ENCODE data around the gene SRSF6. TPM values are rescaled to one million over a fixed set of nuclear protein-coding genes. Genes with fewer than 3 reads are reported as not detected.
"Not testable (repeated sequence)": the region's sequence is repeated elsewhere in the genome, so short reads cannot be mapped to it uniquely, and the experiment has no call there.

Gene SRSF6
- total RNA-seq, 1 donor from 2014 or later = 284 TPM

DNA sequence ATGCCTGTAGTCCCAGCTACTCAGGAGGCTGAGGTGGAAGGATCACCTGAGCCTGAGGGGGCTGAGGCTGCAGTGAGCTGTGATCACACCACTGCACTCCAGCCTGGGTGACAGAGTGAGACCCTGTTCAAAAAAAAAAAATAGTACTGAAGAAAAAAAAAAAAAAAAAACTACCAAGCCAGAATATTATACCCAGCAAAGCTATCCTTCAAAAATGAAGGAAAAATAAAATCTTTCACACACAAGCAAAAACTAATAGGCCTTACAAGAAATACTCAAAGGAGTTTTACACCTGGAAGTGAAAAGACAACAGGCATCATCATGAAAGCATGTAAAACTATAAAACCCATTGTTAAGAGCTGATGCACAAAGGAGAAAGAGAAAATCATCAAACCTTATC, 37.5 kb upstream of the SRSF6 start:
- TF ChIP-seq, protein P1, sequence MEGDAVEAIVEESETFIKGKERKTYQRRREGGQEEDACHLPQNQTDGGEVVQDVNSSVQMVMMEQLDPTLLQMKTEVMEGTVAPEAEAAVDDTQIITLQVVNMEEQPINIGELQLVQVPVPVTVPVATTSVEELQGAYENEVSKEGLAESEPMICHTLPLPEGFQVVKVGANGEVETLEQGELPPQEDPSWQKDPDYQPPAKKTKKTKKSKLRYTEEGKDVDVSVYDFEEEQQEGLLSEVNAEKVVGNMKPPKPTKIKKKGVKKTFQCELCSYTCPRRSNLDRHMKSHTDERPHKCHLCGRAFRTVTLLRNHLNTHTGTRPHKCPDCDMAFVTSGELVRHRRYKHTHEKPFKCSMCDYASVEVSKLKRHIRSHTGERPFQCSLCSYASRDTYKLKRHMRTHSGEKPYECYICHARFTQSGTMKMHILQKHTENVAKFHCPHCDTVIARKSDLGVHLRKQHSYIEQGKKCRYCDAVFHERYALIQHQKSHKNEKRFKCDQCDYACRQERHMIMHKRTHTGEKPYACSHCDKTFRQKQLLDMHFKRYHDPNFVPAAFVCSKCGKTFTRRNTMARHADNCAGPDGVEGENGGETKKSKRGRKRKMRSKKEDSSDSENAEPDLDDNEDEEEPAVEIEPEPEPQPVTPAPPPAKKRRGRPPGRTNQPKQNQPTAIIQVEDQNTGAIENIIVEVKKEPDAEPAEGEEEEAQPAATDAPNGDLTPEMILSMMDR (conservative IDR thresholded peaks at IDR 0.05) = no peak
- no peak overlapping the region for H3K4me3 Mint-ChIP-seq
- no peak for DNase-seq (ENCODE audit: low read depth, low spot score)
- H3K9me3 Mint-ChIP-seq = peaks cover 19% of the 10 kb centered on the region
- no peaks in the 10 kb centered on the region for H3K4me1 Mint-ChIP-seq
- H3K27me3 Mint-ChIP-seq (ENCODE audit: low read depth) = peaks cover 24% of the 10 kb centered on the region
- H3K36me3 Mint-ChIP-seq (ENCODE audit: low read depth) = peaks cover 5% of the 10 kb centered on the region
- no peak overlapping the region for H3K27ac Mint-ChIP-seq (ENCODE audit: unreplicated experiment)

DNA sequence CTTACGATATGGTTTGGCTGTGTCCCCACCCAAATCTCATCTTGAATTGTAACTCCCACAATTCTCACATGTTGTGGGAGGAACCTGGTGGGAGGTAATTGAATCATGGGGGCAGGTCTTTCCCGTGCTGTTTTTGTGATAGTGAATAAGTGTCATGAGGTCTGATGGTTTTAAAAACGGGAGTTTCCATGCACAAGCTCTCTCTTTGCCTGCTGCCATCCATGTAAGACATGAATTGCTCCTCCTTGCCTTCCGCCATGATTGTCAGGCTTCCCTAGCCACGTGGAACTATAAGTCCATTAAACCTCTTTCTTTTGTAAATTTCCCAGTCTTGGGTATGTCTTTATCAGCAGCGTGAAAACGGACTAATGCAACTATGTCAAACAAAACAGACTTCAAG, 36.8 kb upstream of the SRSF6 start:
- Mint-ChIP-seq H3K9me3 (peaks cover 19% of the 10 kb centered on the region), H3K27me3 (ENCODE audit: low read depth) (peaks cover 31% of the 10 kb centered on the region)
- not testable (repeated sequence) for H3K36me3 Mint-ChIP-seq (ENCODE audit: low read depth); H3K4me3 Mint-ChIP-seq; H3K27ac Mint-ChIP-seq (ENCODE audit: unreplicated experiment); H3K4me1 Mint-ChIP-seq; DNase-seq (ENCODE audit: low read depth, low spot score)

DNA sequence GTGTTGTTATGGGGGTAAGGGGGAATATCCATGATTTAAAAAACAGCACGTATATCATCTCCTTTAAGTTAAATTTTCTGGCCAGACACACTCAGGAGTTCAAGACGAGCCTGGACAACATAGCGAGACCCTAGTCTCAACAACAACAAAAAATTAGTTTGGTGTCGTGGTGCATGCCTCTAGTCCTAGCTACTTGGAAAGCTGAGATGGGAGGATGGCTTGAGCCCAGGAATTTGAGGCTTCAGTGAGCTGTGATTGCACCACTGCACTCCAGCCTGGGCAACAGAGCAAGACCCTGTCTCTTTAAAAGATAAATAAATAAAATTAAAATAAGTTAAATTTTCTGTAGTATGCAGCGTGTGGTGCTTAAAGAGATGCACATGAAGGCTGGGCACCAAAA, 31.5 kb upstream of the SRSF6 start:
- H3K36me3 Mint-ChIP-seq (ENCODE audit: low read depth) = no peaks in the 10 kb centered on the region
- no peak overlapping the region for H3K27ac Mint-ChIP-seq (ENCODE audit: unreplicated experiment)
- peaks cover 5% of the 10 kb centered on the region for H3K9me3 Mint-ChIP-seq
- H3K27me3 Mint-ChIP-seq (ENCODE audit: low read depth) = peaks cover 58% of the 10 kb centered on the region
- H3K4me1 Mint-ChIP-seq = no peaks in the 10 kb centered on the region
- no peak for DNase-seq (ENCODE audit: low read depth, low spot score)
- TF ChIP-seq, protein P1 (conservative IDR thresholded peaks at IDR 0.05) = no peak
- H3K4me3 Mint-ChIP-seq = no peak overlapping the region

DNA sequence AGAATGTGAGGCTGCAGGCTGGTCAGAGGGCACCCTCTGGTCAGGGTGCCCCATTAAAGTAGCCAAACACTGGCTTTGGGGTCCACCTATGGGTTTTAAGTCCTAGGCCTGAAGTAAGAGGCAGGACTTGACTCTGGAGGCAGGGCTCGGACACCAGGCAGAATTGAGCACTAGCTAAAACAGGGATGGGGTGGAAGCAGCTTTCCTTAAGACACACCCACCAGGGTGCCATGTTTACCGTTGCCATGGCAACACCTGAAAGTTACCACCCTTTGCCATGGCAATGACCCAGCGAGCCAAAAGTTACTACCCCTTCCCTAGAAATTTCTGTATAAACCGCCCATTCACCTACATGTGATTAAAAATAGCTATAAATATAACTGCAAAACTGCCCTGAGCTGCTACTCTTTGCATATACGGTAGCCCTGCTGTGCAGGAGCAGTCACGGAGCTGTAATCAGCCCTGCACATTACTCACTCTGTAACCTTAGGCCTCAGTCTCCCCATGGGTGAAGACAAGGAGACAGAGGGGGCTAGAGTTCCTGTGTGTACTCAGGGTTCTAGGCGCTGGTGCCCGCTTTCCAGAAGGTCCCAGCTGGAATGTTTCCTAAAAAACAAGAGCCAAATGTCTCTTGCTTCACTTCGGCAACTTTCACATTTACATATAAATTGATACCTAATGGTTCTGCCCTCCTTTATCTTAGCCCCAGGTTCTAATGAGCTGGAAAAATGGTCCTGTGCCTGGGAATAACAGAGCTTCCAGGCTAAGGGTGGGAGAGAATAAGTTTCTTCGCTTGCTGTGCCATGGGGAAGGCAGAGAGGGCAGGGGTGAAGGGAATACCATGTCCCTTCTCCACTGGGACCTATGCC, 27.2 kb upstream of the SRSF6 start:
- no peaks in the 10 kb centered on the region for H3K36me3 Mint-ChIP-seq (ENCODE audit: low read depth)
- H3K9me3 Mint-ChIP-seq = peaks cover 3% of the 10 kb centered on the region
- TF ChIP-seq, protein P1 (conservative IDR thresholded peaks at IDR 0.05) = no peak
- DNase-seq (ENCODE audit: low read depth, low spot score) = no peak
- H3K4me3 Mint-ChIP-seq = no peak overlapping the region
- H3K27ac Mint-ChIP-seq (ENCODE audit: unreplicated experiment) = no peak overlapping the region
- peaks cover 68% of the 10 kb centered on the region for H3K27me3 Mint-ChIP-seq (ENCODE audit: low read depth)
- H3K4me1 Mint-ChIP-seq = no peaks in the 10 kb centered on the region

DNA sequence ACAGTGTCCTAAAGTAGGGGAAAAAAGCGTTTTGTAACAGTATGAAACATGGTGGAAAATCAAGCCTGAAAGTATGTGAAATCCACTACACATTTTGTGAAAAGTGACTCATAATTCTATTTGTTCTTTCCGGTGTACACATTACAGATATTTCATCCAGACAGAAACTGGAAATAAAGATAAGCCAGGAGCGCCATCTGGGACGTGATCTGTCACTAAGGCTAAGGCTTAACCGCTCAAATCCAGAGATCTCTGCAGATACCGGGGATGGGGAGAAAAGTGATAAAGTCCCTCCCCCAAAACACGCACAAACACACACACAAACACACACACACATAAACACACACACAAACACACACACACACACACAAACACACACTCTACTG, 26.6 kb upstream of the SRSF6 start:
- TF ChIP-seq, protein P1 (conservative IDR thresholded peaks at IDR 0.05) = no peak
- peaks cover 3% of the 10 kb centered on the region for H3K9me3 Mint-ChIP-seq
- DNase-seq (ENCODE audit: low read depth, low spot score) = no peak
- H3K4me3 Mint-ChIP-seq = no peak overlapping the region
- no peaks in the 10 kb centered on the region for H3K36me3 Mint-ChIP-seq (ENCODE audit: low read depth)
- peaks cover 68% of the 10 kb centered on the region for H3K27me3 Mint-ChIP-seq (ENCODE audit: low read depth)
- no peaks in the 10 kb centered on the region for H3K4me1 Mint-ChIP-seq
- no peak overlapping the region for H3K27ac Mint-ChIP-seq (ENCODE audit: unreplicated experiment)

DNA sequence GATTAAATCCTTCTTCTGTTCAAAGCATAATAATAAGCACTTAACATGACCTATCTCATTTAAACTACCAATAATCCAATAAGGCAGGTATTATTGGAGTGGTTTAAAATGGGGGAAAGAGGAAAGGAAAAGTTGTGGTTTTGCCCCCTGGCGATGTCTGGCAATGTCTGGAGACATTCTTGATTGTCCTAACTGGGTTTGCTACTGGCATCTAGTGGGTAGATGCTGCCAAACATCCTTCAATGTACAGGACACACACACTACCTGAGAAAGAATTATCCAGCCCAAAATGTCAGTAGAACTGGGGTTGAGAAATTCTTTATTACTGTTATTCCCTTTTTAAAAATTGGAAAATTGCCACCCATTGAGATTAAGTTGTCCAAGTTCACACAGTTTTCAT, 25.2 kb upstream of the SRSF6 start:
- no peak for DNase-seq (ENCODE audit: low read depth, low spot score)
- no peaks in the 10 kb centered on the region for H3K9me3 Mint-ChIP-seq
- no peak overlapping the region for H3K4me3 Mint-ChIP-seq
- H3K27ac Mint-ChIP-seq (ENCODE audit: unreplicated experiment) = no peak overlapping the region
- no peaks in the 10 kb centered on the region for H3K36me3 Mint-ChIP-seq (ENCODE audit: low read depth)
- H3K4me1 Mint-ChIP-seq = no peaks in the 10 kb centered on the region
- peaks cover 66% of the 10 kb centered on the region for H3K27me3 Mint-ChIP-seq (ENCODE audit: low read depth)
- TF ChIP-seq, protein P1 (conservative IDR thresholded peaks at IDR 0.05) = no peak
